Kidney epithelial cell (primary cell): ENCODE measurements around the gene S100A14. TPM values are rescaled to one million over a fixed set of nuclear protein-coding genes. Genes with fewer than 3 reads are reported as not detected.
A peak's percentile ranks its signal among the peaks of the same experiment; 100 is the strongest.

Experiments used
- DNase-seq: peaks from one replicate; pipeline ENCODE4 v3.0.0-alpha.2; 2010; ENCODE audit warnings: low read depth
- H3K27me3 ChIP-seq: 2 replicates; pipeline ENCODE4 v1.6.0; 2011; ENCODE audit warnings: low read length; ENCODE audit not compliant: control insufficient read depth, insufficient read depth
- H3K36me3 ChIP-seq: 2 replicates; pipeline ENCODE4 v1.5.1; 2011; ENCODE audit warnings: low read length; ENCODE audit not compliant: control insufficient read depth, insufficient read depth
- H3K4me3 ChIP-seq: 2 replicates; pipeline ENCODE4 v1.5.1; 2011; ENCODE audit warnings: low read depth, mild to moderate bottlenecking, control low read depth, low read length
- CTCF ChIP-seq: IDR thresholded peaks from 2 replicates; pipeline ENCODE4 v1.5.1; 2011; ENCODE audit warnings: mild to moderate bottlenecking, moderate library complexity, low read length, control low read depth, inconsistent platforms; ENCODE audit not compliant: insufficient read depth, poor library complexity, severe bottlenecking
- total RNA-seq: library from RNA; depleted of rRNA; stranded (reverse); fragments of >200 nt; gene quantifications from 2 replicates; pipeline ENCODE4 v1.2.3, GENCODE V29; 2015

Gene S100A14
- total RNA-seq, 1 donor from 2014 or later, result 4.2 TPM

GRCh38 chr1:153629971-153630370 lies 13.8 kb upstream of the S100A14 start:
- no peak for DNase-seq
- no peaks in the 10 kb centered on the region for H3K27me3 ChIP-seq
- H3K36me3 ChIP-seq, result no peaks in the 10 kb centered on the region
- no peak for TF ChIP-seq CTCF
- no peak overlapping the region for H3K4me3 ChIP-seq

- no peaks in the 10 kb centered on the region for H3K36me3 ChIP-seq
- no peak for TF ChIP-seq CTCF
- H3K4me3 ChIP-seq, result no peak overlapping the region
- DNase-seq, result no peak
- H3K27me3 ChIP-seq, result no peaks in the 10 kb centered on the region
Observed at GRCh38 chr1:153629343-153629665, 13.2 kb upstream of the S100A14 start.

GRCh38 chr1:153628638-153629342 lies 12.7 kb upstream of the S100A14 start:
- Histone ChIP-seq H3K36me3 (no peaks in the 10 kb centered on the region), H3K4me3 (no peak overlapping the region), H3K27me3 (no peaks in the 10 kb centered on the region)
- no peak for TF ChIP-seq CTCF
- no peak for DNase-seq

DNA sequence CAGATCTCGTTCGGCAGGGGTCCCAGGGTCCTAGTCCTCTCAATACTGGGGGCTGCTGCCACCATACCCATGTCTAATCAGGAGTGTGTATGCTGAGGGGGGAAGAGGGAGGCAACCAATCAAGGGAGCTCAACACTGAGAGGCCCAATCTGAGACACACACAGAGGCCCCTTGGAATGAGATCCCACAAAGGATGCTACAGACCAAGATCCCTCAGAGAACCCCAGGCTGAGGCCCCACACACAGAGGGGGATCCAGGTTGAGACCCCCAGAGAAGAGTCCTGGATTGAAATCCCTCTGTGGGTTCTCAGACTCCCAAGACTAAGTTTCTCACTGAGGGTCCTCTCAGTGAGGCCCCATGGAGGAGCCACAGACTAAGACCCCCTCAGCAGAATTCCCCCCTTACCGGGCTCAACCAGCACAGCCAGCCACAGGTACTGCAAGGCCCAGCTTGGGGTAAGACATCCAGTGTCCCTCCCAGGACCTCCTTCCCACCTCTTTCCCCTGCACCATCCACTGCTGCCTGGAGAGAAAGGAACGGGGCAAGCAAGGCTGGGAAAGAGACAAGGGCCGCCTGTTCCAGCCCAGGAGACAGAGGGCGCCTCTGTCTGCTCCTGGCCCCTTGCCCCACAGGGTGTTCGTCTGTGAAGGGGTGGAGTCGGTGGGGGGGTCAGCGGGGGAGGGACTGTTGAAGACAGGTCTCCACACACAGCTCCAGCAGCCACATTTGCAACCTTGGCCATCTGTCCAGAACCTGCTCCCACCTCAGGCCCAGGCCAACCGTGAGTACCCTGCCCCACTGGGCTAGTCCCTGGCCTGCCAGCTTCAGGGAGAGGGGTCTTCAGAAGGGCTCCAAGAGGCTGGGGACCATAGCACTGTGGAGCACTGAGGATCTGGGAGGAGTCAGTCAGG lies 11.8 kb upstream of the S100A14 start, which contains the start of gene S100A1:
Gene S100A1 (plus strand): TSS at position 720 of the 912 bp plus-strand sequence. CDS start 2,088 bp downstream, outside the sequence.
- Histone ChIP-seq H3K36me3 (no peaks in the 10 kb centered on the region), H3K27me3 (no peaks in the 10 kb centered on the region), H3K4me3 (peak within 1 kb of the TSS; percentile 58)
- DNase-seq, result no peak
- no peak for TF ChIP-seq CTCF

DNA sequence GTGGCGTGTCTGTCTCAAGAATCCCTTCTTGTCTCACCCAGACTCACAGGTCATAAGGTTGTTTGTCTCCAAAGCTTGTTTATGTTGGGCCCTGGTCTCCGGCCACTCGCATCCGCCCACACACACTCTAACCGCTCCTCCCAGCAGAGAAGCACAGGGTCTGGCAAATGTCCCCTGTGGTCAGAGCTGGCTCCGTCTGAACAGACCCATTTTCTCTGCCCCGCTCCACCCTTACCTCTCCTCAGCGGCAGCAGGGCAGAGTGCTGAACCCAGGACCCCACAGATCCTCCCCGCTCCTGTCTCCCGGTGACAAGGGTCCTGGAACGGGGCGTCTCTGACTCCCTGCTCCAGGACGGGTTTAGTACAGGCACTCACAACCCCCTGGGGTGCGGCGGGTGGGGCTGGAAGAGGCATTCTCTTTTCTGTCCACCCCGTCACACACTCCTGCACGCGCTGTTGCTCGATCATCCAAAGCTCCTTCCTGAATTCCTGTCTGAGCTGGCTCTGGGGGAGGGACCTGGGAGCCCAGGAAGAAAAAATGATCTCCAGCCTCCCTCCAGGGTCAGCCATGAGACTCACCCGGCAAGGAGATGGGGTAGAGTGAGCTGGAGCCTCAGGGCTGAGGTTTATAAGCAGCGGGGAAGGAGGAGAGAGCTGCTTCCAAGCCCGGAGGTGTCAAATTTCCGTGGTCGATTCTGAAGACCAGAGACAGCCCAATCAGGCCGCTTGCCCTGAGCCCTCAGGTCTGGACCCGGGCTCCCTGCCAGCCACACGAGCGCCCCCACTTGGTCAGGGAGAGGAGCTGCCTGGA lies 11.0 kb upstream of the S100A14 start, which contains the start of gene S100A13:
Gene S100A13 (minus strand): TSS at position 602 of the 811 bp plus-strand sequence. CDS start 1,033 bp downstream, outside the sequence.
- peak; percentile 88 for TF ChIP-seq CTCF
- DNase-seq, result peak; percentile 87
- H3K36me3 ChIP-seq, result no peaks in the 10 kb centered on the region
- peak within 1 kb of the TSS; percentile 58 for H3K4me3 ChIP-seq
- H3K27me3 ChIP-seq, result no peaks in the 10 kb centered on the region
